ENCODE results near the gene CLIC4. TPM values are rescaled to one million over a fixed set of nuclear protein-coding genes. Genes with fewer than 3 reads are reported as not detected.
A peak's percentile ranks its signal among the peaks of the same experiment; 100 is the strongest.

The CLIC4 gene
- total and polyA plus RNA-seq, 2 donors (not counting 1 experiment from before 2014, with no cell fraction given) = 28.5 to 123 TPM

DNA sequence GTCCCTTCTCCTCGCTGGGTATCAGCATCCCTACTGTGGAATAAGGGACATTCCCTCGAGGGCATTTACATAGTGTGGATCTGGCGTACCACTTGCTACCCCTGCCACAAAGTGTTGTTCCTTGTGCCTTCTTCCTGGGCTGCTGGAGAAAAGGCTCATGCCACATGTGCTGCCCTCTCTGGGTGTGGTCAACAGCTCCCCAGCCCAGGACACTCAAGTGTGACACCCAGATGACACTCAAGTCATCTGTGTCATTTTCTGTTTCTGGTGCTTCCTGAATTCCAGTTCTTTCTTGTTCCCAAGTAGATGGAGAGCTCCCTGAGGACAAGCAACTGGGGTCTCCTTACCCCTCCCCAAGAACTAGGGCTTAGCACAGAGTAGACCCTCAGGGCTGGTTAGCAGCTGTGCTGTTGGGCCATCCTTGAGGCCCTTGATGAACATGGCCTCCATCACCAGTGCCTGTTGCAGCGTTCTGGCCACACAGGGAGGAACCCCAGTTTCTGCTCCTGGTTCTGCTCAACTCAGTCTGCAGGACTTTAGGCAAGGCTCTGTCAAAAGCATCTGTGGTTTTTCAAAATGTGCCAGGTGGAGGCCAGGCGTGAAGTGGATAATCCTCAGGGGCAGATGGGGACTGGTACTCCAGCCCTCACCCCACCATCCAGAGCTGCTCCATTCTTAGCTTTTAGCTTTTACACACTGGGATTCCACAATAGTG is 49.0 kb upstream of the CLIC4 start:
- ATAC-seq (ENCODE audit: low read depth) = no peak
- Mint-ChIP-seq H3K27me3 (no peaks in the 10 kb centered on the region), H3K4me1 (peaks cover 34% of the 10 kb centered on the region), H3K27ac (peak overlapping the region; percentile 75), H3K4me3 (peak overlapping the region; percentile 68), H3K9me3 (ENCODE audit: insufficient read depth) (no peaks in the 10 kb centered on the region)
- Histone ChIP-seq H3K27me3 (replicated peaks in 1 of 4; ENCODE audit: control extremely low read depth in 1 of 4, control insufficient read depth in 3 of 4, insufficient read depth in 4 of 4, low read length in 3 of 4) (no peaks in the 10 kb centered on the region), H3K79me2 (ENCODE audit: control insufficient read depth, insufficient read depth, low read length) (no peaks in the 10 kb centered on the region), H3K27ac (ENCODE audit: low read length in 2 of 2) (peak overlapping the region; percentile 60 to 71), H3K4me3 (ENCODE audit: control extremely low read depth in 1 of 5, extremely low read depth in 1 of 5, insufficient read depth in 1 of 5, low read depth in 2 of 5, low read length in 4 of 5) (peak overlapping the region in 2 of 5 experiments; percentile 7 to 37), H3K9ac (ENCODE audit: low read length) (peak overlapping the region; percentile 44), H3K36me3 (replicated peaks in 1 of 2; ENCODE audit: control extremely low read depth in 1 of 2, control insufficient read depth in 1 of 2, extremely low read depth in 1 of 2, insufficient read depth in 2 of 2, low read length in 1 of 2) (no peaks in the 10 kb centered on the region), H4K20me1 (ENCODE audit: control insufficient read depth, insufficient read depth, low read length, poor library complexity, severe bottlenecking) (no peaks in the 10 kb centered on the region), H2AFZ (ENCODE audit: insufficient read depth, low read depth, low read length, poor library complexity, severe bottlenecking) (peak overlapping the region; percentile 64), H3K4me2 (replicated peaks; ENCODE audit: low read depth, low read length, poor library complexity, severe bottlenecking) (peak overlapping the region; percentile 72), H3K9me3 (ENCODE audit: control extremely low read depth in 1 of 3, control insufficient read depth in 2 of 3, insufficient read depth in 1 of 3, low read length in 2 of 3) (peaks cover 0 to 6% (median 0%) of the 10 kb centered on the region in 3 donors), H3K4me1 (ENCODE audit: control insufficient read depth in 2 of 2, insufficient read depth in 2 of 2, low read length in 2 of 2) (peaks cover 30 to 32% of the 10 kb centered on the region in 2 donors)
- WGBS (ENCODE audit: insufficient coverage) = 93% methylated on average over 5 of the region's 5 CpGs
- ChIA-PET CTCF (interaction anchor here (0.7 to 5.7 kb wide), 8 partner anchors 8 to 741 kb away, joined by 3 to 46 read pairs (median 4); no protein-coding TSS in a partner anchor), POLR2A (interaction anchor here (1.0 kb wide), 1 partner anchor 52 kb away, joined by 11 read pairs; no protein-coding TSS in a partner anchor)
- intact Hi-C loops (cut with micrococcal nuclease) = loop anchor here (5.0 kb wide), 1 partner anchor 36 kb away; no protein-coding TSS in a partner anchor
- no peak for TF ChIP-seq EZH2 (IDR thresholded peaks at IDR 0.05; ENCODE audit: borderline replicate concordance, insufficient read depth, low read depth, low read length, poor library complexity, severe bottlenecking)
- TF ChIP-seq, protein P1, sequence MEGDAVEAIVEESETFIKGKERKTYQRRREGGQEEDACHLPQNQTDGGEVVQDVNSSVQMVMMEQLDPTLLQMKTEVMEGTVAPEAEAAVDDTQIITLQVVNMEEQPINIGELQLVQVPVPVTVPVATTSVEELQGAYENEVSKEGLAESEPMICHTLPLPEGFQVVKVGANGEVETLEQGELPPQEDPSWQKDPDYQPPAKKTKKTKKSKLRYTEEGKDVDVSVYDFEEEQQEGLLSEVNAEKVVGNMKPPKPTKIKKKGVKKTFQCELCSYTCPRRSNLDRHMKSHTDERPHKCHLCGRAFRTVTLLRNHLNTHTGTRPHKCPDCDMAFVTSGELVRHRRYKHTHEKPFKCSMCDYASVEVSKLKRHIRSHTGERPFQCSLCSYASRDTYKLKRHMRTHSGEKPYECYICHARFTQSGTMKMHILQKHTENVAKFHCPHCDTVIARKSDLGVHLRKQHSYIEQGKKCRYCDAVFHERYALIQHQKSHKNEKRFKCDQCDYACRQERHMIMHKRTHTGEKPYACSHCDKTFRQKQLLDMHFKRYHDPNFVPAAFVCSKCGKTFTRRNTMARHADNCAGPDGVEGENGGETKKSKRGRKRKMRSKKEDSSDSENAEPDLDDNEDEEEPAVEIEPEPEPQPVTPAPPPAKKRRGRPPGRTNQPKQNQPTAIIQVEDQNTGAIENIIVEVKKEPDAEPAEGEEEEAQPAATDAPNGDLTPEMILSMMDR (IDR thresholded peaks at IDR 0.05) = no peak
- no peak for DNase-seq

Data from B cell (primary cell).